A549 (cell line): ENCODE measurements around the gene PDE3A.

ENCODE experiments used
- CHD4 ChIP-seq: fragments of 200-600 bp; sonication (generic); IDR thresholded peaks from 2 replicates; pipeline ENCODE4 v1.6.1; 2016; ENCODE audit warnings: antibody characterized with exemption, mild to moderate bottlenecking, borderline replicate concordance
- CTCF ChIP-seq: fragments of >200 bp; sonication (Bioruptor Twin); formaldehyde crosslinking; IDR thresholded peaks from 3 replicates; pipeline ENCODE4 v1.5.1; 2016
- ELK1 ChIP-seq: fragments of 150-350 bp; IDR thresholded peaks from 2 replicates; pipeline ENCODE4 v1.6.1; 2014; ENCODE audit warnings: low read depth, mild to moderate bottlenecking, low read length
- HMGXB4 ChIP-seq: fragments of 250-450 bp; sonication (Bioruptor Pico); IDR thresholded peaks from 2 replicates; pipeline ENCODE4 v1.5.0; 2021; ENCODE audit warnings: mild to moderate bottlenecking, moderate library complexity, borderline replicate concordance
- KDM1A ChIP-seq: fragments of 200-600 bp; sonication (generic); IDR thresholded peaks from 2 replicates; pipeline ENCODE4 v1.6.1; 2016; ENCODE audit warnings: low read depth, mild to moderate bottlenecking
- POLR2A ChIP-seq: IDR thresholded peaks from 2 replicates; pipeline ENCODE4 v1.6.1; 2012; ENCODE audit warnings: mild to moderate bottlenecking, low read length

- no peak for TF ChIP-seq POLR2A
- TF ChIP-seq CTCF = no peak
- TF ChIP-seq KDM1A = no peak
- TF ChIP-seq CHD4 = no peak
- TF ChIP-seq HMGXB4 (CRISPR knock-in tag) = no peak
- no peak for TF ChIP-seq ELK1
Observed at GRCh38 chr12:20426191-20426590, 57.9 kb downstream of the PDE3A start.
